Left lung (tissue), 10 donors: Measurements from ENCODE around the gene BCAS3. TPM values are rescaled to one million over a fixed set of nuclear protein-coding genes. Genes with fewer than 3 reads are reported as not detected.

ENCODE experiments used
- ATAC-seq: fragments of 200-7000 bp; cut with Tn5 transposase; one replicate; pipeline ENCODE4 v1.9.1; 2020; ENCODE audit warnings: moderate library complexity
- DNase-seq, 4 donors: peaks; one replicate each; pipeline ENCODE4 v3.0.0-alpha.2; 2013 to 2020
- H3K27ac ChIP-seq, 2 donors: fragments of 200-600 bp; sonication (generic) in 1 of 2; one replicate each; pipeline versions ENCODE4 v1.5.0 to v1.8.0; 2020 to 2021
- H3K27me3 ChIP-seq, 2 donors: fragments of 200-600 bp; sonication (generic) in 1 of 2; one replicate each; pipeline versions ENCODE4 v1.5.0 to v1.8.0; 2020 to 2021
- H3K36me3 ChIP-seq, 2 donors: fragments of 200-600 bp; sonication (generic) in 1 of 2; one replicate each; pipeline versions ENCODE4 v1.5.0 to v1.8.0; 2020 to 2021
- H3K4me1 ChIP-seq, 2 donors: fragments of 200-600 bp; one replicate each; pipeline ENCODE4 v1.8.0; 2021
- H3K4me3 ChIP-seq, 2 donors: fragments of 200-600 bp; sonication (generic) in 1 of 2; one replicate each; pipeline versions ENCODE4 v1.5.0 to v1.8.0; 2020 to 2021; ENCODE audit warnings: mild to moderate bottlenecking in 1 of 2
- H3K9me3 ChIP-seq, 2 donors: fragments of 200-600 bp; sonication (generic) in 1 of 2; one replicate each; pipeline versions ENCODE4 v1.5.0 to v1.8.0; 2020 to 2021
- intact Hi-C, 2 donors: fragments of 100-400 bp; cut with DNase I; formaldehyde crosslinking; loops; one replicate each; pipeline versions ENCODE4 v1.11.2 to v1.14.2; 2022
- polyA plus RNA-seq, 6 donors: library from polyadenylated mRNA; unstranded; fragments of 120-200 nt; gene quantifications; one replicate each; pipeline ENCODE4 v1.2.1, GENCODE V29; 2013; ENCODE audit not compliant: insufficient read length in 6 of 6
- total RNA-seq, 2 donors: library from RNA; stranded (reverse); fragmentation: NEBNext Ultra II Directional; extraction: Animal tissue kit (Norgen Biotek cat#: 25700); gene quantifications; one replicate each; pipeline ENCODE4 v1.2.1, GENCODE V29; 2021
- TF ChIP-seq, protein P1 (sequence below), 2 donors: fragments of 200-600 bp; sonication (generic) in 1 of 2; IDR thresholded peaks; one replicate each; pipeline versions ENCODE4 v1.5.0 to v1.8.0; 2021; ENCODE audit warnings: antibody characterized with exemption in 2 of 2
- donor health status: DM: no; HTN: yes; CAD: no.
- donor health status: DM: no; HTN: no; CAD: no.

The BCAS3 gene
- total and polyA plus RNA-seq, 8 donors, result 21.2 to 29.6 (median 28.0) TPM

DNA sequence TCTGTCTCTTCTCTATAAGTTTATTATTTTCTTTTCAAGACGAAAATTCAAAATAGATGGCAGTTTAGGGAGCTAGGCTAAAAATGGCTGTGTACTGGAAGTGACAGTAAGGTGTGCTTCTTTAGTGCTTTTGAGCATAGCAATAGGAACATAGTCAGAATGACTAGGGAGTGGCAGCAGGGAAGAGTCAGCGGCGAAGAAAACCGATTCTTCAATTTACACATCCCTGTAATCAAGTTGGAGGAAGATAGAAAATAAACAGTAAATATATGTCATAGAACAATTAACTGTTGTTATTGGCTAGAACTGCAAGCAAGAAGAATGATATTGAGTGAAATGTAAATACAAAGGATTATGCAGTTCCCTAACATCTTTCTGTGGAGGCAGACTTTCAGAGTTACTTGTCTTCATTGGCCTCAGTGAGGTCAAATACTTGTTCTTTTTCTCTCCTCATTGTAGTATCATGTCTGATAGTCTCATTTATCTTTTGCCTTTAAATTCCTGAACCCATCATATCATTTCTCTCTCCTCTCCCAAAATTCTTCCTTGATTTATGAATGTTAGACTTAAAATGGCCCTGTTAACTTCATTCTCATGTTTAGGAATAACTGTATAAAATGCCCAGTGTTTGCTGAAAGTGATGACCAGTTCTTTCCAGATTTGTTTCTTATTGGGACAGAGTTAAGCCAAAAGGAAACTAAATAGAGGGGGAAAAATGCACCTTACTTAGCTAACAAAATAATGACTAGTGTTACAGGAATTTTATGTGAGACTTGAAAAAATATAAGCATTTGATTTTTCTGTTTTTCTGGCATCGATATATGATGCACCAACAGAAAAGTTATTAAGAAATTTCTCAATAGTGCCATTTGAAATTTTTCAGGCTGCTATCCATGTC lies 211.4 kb downstream of the BCAS3 start:
- intact Hi-C loops, result no loop called here

DNA sequence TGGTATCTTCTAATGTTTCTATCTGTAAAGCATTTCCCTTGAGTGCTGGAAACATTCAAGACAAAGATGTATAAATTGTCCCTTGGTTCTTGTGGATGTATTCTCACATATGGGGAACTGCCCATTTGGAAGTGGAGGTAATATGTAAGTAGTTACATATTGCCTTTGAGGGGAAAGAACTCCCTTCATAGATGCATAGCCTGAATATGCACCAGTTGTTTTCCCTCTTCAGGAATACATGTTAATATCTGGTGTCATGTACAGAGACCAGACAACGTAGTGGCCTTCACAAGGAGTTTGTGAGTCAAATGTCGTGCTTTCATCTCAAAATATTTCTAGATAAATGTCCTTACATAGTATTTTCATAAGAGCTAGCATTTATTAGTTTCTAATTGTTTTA lies 213.5 kb downstream of the BCAS3 start:
- no peaks in the 10 kb centered on the region for H3K27me3 ChIP-seq
- intact Hi-C loops, result no loop called here
- no peaks in the 10 kb centered on the region for H3K9me3 ChIP-seq
- H3K4me1 ChIP-seq, result no peaks in the 10 kb centered on the region
- H3K4me3 ChIP-seq, result no peak overlapping the region
- H3K27ac ChIP-seq, result no peak overlapping the region
- TF ChIP-seq, protein P1, sequence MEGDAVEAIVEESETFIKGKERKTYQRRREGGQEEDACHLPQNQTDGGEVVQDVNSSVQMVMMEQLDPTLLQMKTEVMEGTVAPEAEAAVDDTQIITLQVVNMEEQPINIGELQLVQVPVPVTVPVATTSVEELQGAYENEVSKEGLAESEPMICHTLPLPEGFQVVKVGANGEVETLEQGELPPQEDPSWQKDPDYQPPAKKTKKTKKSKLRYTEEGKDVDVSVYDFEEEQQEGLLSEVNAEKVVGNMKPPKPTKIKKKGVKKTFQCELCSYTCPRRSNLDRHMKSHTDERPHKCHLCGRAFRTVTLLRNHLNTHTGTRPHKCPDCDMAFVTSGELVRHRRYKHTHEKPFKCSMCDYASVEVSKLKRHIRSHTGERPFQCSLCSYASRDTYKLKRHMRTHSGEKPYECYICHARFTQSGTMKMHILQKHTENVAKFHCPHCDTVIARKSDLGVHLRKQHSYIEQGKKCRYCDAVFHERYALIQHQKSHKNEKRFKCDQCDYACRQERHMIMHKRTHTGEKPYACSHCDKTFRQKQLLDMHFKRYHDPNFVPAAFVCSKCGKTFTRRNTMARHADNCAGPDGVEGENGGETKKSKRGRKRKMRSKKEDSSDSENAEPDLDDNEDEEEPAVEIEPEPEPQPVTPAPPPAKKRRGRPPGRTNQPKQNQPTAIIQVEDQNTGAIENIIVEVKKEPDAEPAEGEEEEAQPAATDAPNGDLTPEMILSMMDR (IDR thresholded peaks at IDR 0.05), result no peak
- H3K36me3 ChIP-seq, result no peaks in the 10 kb centered on the region
- DNase-seq (no peak), ATAC-seq (no peak)

More for the DNA sequence above, 211.4 kb downstream of the BCAS3 start:
- TF ChIP-seq, protein P1 (IDR thresholded peaks at IDR 0.05), result no peak
- ATAC-seq, result no peak
- H3K27me3 ChIP-seq, result no peaks in the 10 kb centered on the region
- no peaks in the 10 kb centered on the region for H3K36me3 ChIP-seq
- H3K4me1 ChIP-seq, result no peaks in the 10 kb centered on the region
- DNase-seq, result no peak
- no peak overlapping the region for H3K4me3 ChIP-seq
- H3K27ac ChIP-seq, result no peak overlapping the region
- no peaks in the 10 kb centered on the region for H3K9me3 ChIP-seq

DNA sequence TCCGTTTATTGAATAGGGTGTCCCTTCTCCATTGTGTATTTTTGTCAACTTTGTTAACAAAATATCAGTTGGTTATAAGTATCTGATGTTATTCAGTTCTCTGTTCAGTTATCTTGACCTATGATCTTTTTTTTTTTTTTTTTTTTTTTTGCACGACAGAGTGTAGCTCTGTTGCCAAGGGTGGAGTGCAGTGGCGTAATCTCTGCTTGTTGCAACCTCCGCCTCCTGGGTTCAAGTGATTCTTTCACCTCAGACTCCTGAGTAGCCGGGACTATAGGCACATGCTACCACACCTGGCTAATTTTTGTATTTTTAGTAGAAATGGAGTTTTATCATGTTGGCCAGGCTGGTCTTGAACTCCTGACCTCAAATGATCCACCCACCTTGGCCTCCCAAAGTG lies 215.8 kb downstream of the BCAS3 start:
- peaks cover 0 to 17% of the 10 kb centered on the region in 2 donors for H3K9me3 ChIP-seq
- intact Hi-C loops, result no loop called here
- TF ChIP-seq, protein P1 (IDR thresholded peaks at IDR 0.05), result no peak
- H3K27ac ChIP-seq, result no peak overlapping the region
- H3K27me3 ChIP-seq, result no peaks in the 10 kb centered on the region
- no peaks in the 10 kb centered on the region for H3K4me1 ChIP-seq
- no peak for DNase-seq
- H3K4me3 ChIP-seq, result no peak overlapping the region
- no peak for ATAC-seq
- no peaks in the 10 kb centered on the region for H3K36me3 ChIP-seq

DNA sequence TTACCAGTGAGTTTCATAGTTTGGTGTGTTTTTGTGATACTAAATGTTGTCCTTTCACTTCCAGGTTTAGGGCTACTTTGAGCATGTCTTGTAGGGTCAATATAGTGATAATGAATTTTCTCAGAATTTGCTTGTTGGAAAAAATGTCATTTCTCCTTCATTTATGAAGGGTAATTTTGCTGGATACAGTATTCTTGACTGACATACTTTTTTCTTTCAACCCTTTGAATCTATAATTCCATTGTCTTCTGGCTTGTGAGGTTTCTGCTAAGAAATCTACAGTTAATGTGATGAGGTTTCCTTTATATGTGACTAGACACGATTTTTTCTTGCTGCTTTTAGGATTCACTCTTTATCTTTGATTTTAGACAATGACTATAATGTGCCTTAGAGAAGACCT lies 219.3 kb downstream of the BCAS3 start:
- ATAC-seq (no peak), DNase-seq (no peak)
- intact Hi-C loops, result no loop called here
- Histone ChIP-seq H3K4me3 (no peak overlapping the region), H3K27me3 (no peaks in the 10 kb centered on the region), H3K36me3 (no peaks in the 10 kb centered on the region), H3K9me3 (peaks cover 0 to 17% of the 10 kb centered on the region in 2 donors), H3K4me1 (no peaks in the 10 kb centered on the region), H3K27ac (no peak overlapping the region)
- TF ChIP-seq, protein P1 (IDR thresholded peaks at IDR 0.05), result no peak

DNA sequence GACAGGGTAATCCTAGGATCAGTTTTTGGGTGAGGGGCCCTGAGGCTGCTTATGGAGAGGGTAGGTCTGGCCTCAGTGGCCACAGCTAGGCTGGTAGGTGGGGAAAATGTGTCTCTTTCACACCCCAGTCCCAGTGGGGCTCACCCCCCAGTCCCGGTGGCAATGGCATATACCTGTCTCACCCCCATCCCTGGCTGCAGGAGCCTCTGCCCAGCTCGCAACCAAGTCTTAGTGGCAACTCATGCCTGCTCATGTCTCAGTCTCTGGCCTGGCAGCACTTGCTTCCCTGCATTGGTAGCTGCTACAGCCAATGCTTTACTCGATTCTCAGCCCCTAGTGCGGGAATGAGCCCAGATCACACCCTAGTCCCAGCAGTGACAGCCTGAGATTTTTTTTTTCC lies 221.5 kb downstream of the BCAS3 start:
- Histone ChIP-seq H3K9me3 (peaks cover 0 to 17% of the 10 kb centered on the region in 2 donors), H3K27me3 (no peaks in the 10 kb centered on the region), H3K36me3 (no peaks in the 10 kb centered on the region), H3K27ac (no peak overlapping the region), H3K4me1 (no peaks in the 10 kb centered on the region), H3K4me3 (no peak overlapping the region)
- DNase-seq (no peak), ATAC-seq (no peak)
- intact Hi-C loops, result no loop called here
- TF ChIP-seq, protein P1 (IDR thresholded peaks at IDR 0.05), result no peak
